ENCODE results near the gene SLC36A1. TPM values are rescaled to one million over a fixed set of nuclear protein-coding genes. Genes with fewer than 3 reads are reported as not detected.
"Not testable (repeated sequence)": the region's sequence is repeated elsewhere in the genome, so short reads cannot be mapped to it uniquely, and the experiment has no call there.

The SLC36A1 gene
- total RNA-seq (1 to 10 TPM; 5.9 to 6.0 TPM), total RNA-seq (6.6 to 13.6 reads per million in 2 donors)

DNA sequence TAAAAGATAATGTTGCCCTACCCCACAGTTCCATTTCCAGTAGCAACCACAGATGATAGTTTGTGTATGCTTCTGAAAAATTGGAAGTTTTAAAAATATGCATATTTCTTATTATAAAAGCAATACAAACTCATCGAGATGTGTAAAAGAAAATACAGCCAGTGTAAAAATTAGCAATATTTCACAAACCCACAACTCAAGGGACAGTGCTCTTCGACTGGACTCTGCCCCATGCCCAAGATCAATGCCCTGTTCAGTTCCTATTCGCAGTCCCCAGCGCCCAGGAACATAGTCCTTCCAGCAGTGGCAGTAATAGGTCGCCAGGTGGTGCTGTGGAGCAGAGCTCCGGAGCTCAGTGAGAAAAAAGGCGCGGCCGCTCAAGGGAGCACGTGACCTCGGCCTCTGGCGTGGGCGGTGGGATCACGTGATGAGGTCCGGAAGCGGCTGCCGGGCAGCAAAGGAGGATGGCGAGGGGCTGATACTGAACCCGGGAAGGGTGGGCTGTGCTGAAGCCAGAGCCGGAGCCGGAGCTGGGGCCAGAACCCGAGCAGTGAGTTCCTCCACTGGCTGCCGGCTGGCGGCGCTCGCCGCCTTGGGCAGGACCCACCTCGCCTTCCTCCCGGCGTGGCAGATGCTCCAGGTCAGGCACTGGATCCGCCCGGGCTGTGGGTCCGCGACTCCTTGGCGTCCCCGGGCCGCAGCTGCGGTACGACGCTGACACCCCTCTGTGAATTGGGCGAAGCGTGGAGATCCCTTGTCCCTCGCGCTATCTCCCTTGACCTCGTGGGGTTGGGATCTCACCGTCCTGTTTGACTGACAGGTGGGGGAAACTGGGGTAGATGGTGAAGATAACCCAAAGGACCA, at the start of gene SLC36A1:
TSS of gene SLC36A1 (plus strand) at position 430 of the 864 bp plus-strand sequence. CDS start 11,190 bp downstream, outside the sequence.
- Mint-ChIP-seq H3K27me3 (peaks cover 30% of the 10 kb centered on the region), H3K4me1 (peaks cover 23% of the 10 kb centered on the region), H3K36me3 (ENCODE audit: low read depth) (peaks cover 2% of the 10 kb centered on the region), H3K27ac (peak within 1 kb of the TSS; percentile 74), H3K4me3 (peak within 1 kb of the TSS; percentile 98)
- H3K9me3 ChIP-seq (ENCODE audit: control insufficient read depth, low read length, poor library complexity, severe bottlenecking), result no peaks in the 10 kb centered on the region
- DNase-seq, result peak; percentile 79 to 85 (median 81)
- ATAC-seq, result peak; percentile 98

DNA sequence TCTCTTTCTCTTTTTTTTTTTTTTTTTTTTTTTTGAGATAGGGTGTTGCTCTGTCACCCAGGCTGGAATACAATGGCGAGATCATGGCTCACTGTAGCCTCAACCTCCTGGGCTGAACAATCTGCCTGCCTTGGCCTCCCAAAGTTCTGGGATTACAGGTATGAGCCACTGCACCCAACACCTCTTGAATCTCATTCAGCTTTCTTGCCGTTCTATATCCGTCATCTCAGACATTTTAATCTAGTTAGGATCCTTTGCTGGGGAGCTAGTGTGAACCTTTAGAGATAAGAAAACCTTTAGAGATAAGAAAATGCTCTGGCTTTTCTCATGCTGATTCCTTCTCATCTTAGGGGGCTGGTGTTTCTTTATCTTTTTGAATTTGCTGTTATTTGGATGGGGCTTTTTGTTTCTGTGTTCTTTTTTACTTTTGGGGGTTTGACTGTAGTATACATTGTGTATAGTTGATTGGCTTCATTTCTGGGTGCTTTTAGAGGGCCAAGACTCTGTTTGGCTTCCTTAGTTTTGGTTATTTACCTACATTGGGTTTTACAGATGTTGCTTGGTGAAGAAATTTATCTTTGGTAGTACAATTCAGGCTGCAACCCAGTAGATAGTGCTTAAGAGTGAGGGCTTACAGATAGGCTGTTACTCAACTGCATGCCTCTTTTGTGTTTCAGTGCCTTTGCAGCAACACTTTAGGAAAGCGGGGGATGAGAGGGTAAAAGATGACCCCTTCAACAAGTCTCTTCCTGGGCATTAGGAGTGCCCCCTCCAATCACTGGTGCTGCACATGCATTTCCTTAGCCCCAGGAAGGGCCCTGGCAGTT, 41.9 kb upstream of the SLC36A1 start:
- Mint-ChIP-seq H3K27me3 (peaks cover 66% of the 10 kb centered on the region), H3K4me3 (no peak overlapping the region), H3K4me1 (no peaks in the 10 kb centered on the region), H3K36me3 (ENCODE audit: low read depth) (no peaks in the 10 kb centered on the region), H3K27ac (no peak overlapping the region)
- DNase-seq, result no peak
- no peak for ATAC-seq
- no peaks in the 10 kb centered on the region for H3K9me3 ChIP-seq (ENCODE audit: control insufficient read depth, low read length, poor library complexity, severe bottlenecking)

DNA sequence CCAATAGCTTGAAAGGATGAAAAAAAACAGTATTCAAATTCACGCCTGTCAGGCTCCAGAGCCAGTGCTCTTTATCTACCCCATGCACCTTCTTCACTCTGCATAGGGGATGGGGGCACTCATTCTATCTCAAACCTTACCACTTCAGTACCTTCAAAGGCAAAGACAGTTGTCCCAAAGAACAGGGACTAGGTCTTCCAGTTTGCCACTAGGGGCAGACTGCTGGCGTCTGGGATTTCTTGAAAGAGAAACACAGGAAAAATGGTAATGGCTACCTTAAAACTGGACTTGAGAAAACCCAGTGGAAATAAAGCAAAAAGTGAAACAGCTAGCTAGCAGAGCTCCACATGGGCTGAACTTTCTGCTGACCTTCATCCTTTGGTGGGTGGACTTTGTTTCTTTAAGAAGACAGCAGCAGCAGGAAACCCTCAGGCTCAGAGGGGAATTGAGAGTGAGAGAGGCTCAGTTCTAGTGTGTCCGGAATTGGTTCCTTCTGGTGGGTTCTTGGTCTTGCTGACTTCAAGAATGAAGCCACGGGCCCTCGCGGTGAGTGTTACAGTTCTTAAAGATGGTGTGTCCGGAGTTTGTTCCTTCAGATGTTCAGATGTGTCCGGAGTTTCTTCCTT, 41.0 kb upstream of the SLC36A1 start:
- DNase-seq, result no peak
- Mint-ChIP-seq H3K27me3 (peaks cover 66% of the 10 kb centered on the region), H3K27ac (no peak overlapping the region), H3K36me3 (ENCODE audit: low read depth) (no peaks in the 10 kb centered on the region), H3K4me3 (no peak overlapping the region), H3K4me1 (no peaks in the 10 kb centered on the region)
- H3K9me3 ChIP-seq (ENCODE audit: control insufficient read depth, low read length, poor library complexity, severe bottlenecking), result no peaks in the 10 kb centered on the region
- ATAC-seq, result no peak

DNA sequence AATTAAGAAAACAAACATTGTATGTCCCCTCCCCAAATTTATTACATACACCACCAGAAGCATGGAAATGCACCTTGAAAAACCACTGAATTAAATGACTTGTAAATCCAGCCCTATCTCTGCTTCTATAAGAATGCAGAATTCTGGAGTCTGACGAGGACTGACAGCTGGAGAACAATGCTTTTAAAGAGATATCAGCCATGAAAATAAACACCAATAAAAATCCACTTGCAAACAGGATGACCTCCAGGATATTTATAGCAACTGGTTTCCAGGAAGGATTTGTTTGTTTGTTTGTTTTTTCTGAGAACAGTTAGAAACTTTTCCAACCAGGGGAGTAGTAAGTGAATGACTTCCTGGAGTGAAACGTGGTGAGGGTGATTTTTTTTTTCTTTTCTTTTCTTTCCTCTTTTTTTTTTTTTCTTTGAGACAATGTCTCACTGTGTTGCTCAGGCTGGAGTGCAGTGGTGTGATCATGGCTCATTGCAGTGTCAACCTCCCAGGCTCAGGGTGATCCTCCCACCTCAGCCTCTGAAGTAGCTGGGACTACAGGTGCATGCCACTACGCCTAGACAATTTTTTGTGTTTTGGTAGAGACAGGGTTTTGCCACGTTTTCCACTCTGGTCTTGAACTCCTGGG, 38.7 kb upstream of the SLC36A1 start:
- H3K27me3 Mint-ChIP-seq, result peaks cover 72% of the 10 kb centered on the region
- no peak overlapping the region for H3K27ac Mint-ChIP-seq
- peaks cover 2% of the 10 kb centered on the region for H3K36me3 Mint-ChIP-seq (ENCODE audit: low read depth)
- H3K4me1 Mint-ChIP-seq, result no peaks in the 10 kb centered on the region
- no peak for DNase-seq
- no peak overlapping the region for H3K4me3 Mint-ChIP-seq
- H3K9me3 ChIP-seq (ENCODE audit: control insufficient read depth, low read length, poor library complexity, severe bottlenecking), result no peaks in the 10 kb centered on the region
- no peak for ATAC-seq

DNA sequence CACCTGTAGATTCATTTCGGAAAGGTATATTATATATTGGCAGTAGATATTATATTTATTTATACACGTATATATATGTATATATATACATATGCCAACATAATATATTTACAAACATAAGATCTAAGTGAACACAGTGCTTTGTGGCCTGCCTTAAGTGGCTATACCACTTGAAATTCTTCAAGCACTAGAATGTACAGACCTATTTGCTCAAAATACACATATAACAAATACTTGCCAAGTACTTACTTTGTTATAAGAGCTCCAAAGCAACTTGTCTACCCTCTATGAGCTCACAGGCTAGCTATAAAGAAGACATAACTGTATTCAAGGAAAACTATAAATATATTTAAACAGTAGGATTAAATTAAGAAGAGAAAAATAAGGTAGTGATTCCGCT, 33.6 kb upstream of the SLC36A1 start:
- Mint-ChIP-seq H3K4me3 (no peak overlapping the region), H3K27ac (no peak overlapping the region), H3K4me1 (no peaks in the 10 kb centered on the region), H3K27me3 (peaks cover 43% of the 10 kb centered on the region), H3K36me3 (ENCODE audit: low read depth) (peaks cover 4% of the 10 kb centered on the region)
- no peaks in the 10 kb centered on the region for H3K9me3 ChIP-seq (ENCODE audit: control insufficient read depth, low read length, poor library complexity, severe bottlenecking)
- ATAC-seq, result no peak
- no peak for DNase-seq

DNA sequence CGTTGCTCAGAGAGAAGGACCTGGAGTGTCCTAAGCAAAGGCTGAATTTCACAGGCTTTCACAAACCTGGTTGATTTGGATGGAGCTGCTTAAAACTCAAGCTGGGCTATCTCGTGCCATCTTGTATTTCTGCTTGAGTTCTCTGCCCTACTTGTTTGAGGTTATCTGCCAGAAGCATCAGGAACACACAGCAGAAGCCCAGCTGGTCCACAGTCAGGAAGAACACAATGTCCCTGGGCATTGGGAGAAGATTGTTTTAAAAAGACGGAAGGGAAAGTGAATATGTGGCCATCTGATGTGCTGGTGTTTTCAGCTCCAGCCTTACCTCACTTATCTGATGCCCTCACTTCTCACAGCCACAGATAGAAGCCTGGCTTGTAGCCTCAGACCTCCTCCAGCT, 32.9 kb upstream of the SLC36A1 start:
- no peak overlapping the region for H3K4me3 Mint-ChIP-seq
- no peak overlapping the region for H3K27ac Mint-ChIP-seq
- H3K4me1 Mint-ChIP-seq, result no peaks in the 10 kb centered on the region
- ATAC-seq (no peak), DNase-seq (no peak)
- H3K36me3 Mint-ChIP-seq (ENCODE audit: low read depth), result peaks cover 4% of the 10 kb centered on the region
- peaks cover 42% of the 10 kb centered on the region for H3K27me3 Mint-ChIP-seq
- H3K9me3 ChIP-seq (ENCODE audit: control insufficient read depth, low read length, poor library complexity, severe bottlenecking), result no peaks in the 10 kb centered on the region

DNA sequence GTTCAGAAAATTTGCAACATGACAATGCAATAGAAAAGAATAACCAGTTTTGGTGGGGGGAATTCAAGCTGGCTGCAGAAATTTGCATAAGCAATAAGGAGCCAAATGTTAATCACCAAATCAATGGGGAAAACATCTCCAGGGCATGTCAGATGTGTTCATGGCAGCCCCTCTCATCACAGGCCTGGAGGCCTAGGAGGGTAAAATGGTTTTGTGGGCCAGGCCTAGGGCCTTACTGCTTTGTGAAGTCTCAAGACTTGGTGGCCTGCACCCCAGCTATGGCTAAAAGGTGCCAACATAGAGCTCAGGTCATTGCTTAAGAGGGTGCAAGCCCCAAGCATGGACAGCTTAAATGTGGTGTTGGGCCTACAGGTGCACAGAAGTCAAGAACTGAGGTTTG, 29.7 kb upstream of the SLC36A1 start:
- Mint-ChIP-seq H3K36me3 (ENCODE audit: low read depth) (peaks cover 2% of the 10 kb centered on the region), H3K4me1 (no peaks in the 10 kb centered on the region), H3K27ac (no peak overlapping the region), H3K27me3 (peaks cover 29% of the 10 kb centered on the region), H3K4me3 (no peak overlapping the region)
- DNase-seq, result no peak
- H3K9me3 ChIP-seq (ENCODE audit: control insufficient read depth, low read length, poor library complexity, severe bottlenecking), result no peaks in the 10 kb centered on the region
- ATAC-seq, result no peak

DNA sequence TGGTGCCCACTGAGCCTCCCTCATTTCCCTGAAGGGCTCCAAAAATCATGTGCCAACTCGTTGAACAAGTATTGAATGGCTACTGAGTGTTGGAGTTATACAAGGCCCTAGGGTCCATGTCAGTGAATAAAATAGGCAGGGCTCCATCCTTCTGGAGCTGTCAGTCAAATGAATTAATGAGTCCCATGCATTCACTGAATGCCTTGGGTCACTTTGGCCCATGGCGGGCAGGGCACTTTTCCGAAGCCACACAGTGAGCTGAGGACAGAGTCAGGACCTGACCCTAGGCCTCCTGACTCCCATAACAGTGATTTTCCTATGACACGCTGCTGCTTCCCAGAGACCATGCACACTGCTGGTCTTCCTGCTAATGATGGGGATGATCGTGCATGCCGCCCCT, 27.3 kb upstream of the SLC36A1 start:
- no peaks in the 10 kb centered on the region for H3K9me3 ChIP-seq (ENCODE audit: control insufficient read depth, low read length, poor library complexity, severe bottlenecking)
- peaks cover 6% of the 10 kb centered on the region for H3K36me3 Mint-ChIP-seq (ENCODE audit: low read depth)
- ATAC-seq, result no peak

DNA sequence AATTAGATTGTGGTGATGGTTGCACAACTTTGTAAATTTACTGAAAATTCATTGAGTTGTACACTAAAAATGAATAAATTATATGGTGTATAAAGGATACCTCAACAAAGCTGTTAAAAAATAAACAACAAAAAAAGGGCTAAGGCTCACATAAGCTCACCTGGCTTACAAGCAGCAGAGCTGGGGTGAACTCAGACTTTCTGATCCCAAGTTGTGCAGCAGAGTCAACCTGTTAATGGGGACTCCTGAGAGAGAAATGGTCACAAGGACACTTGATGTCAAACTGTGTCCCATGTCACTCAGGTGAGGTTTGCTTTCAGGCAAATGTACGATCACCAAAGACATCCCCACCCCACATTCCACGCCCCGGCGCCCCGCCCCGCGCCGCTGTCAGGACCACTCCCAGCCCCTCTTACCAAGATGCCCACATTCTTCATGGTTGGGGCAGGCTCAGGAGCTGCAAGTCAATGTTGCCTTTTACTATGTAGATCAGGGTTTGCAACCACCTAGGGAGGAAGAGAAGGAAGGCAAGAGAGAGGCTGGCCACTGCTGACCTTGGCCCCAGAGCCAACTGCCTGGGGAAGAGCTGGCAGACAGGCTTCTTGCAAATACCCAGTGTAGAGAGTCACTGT, 22.4 kb upstream of the SLC36A1 start:
- DNase-seq (no peak), ATAC-seq (no peak)
- Mint-ChIP-seq H3K27me3 (peaks cover 50% of the 10 kb centered on the region), H3K4me1 (peaks cover 2% of the 10 kb centered on the region), H3K27ac (no peak overlapping the region), H3K4me3 (no peak overlapping the region), H3K36me3 (ENCODE audit: low read depth) (peaks cover 5% of the 10 kb centered on the region)
- H3K9me3 ChIP-seq (ENCODE audit: control insufficient read depth, low read length, poor library complexity, severe bottlenecking), result no peaks in the 10 kb centered on the region

More for the DNA sequence above, 27.3 kb upstream of the SLC36A1 start:
- DNase-seq, result no peak
- H3K27me3 Mint-ChIP-seq, result peaks cover 32% of the 10 kb centered on the region
- no peak overlapping the region for H3K27ac Mint-ChIP-seq
- H3K4me1 Mint-ChIP-seq, result no peaks in the 10 kb centered on the region
- no peak overlapping the region for H3K4me3 Mint-ChIP-seq

DNA sequence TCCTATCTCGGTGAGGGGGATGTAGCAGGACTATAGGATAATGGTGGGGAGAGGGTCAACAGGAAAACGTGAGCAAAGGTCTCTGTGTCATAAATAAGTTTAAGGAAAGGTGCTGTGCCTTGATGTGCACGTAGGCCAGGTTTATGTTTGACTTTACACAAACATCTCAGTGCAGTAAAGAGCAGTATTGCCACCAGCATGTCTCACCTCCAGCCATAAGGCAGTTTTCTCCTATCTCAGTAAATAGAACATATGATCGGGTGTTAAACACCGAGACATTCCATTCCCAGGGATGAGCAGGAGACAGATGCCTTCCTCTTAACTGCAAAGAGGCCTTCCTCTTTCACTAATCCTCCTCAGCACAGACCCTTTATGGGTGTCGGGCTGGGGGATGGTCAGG, 21.1 kb upstream of the SLC36A1 start:
- not testable (repeated sequence) for H3K36me3 Mint-ChIP-seq (ENCODE audit: low read depth); H3K9me3 ChIP-seq (ENCODE audit: control insufficient read depth, low read length, poor library complexity, severe bottlenecking); H3K4me1 Mint-ChIP-seq; ATAC-seq; H3K4me3 Mint-ChIP-seq; H3K27ac Mint-ChIP-seq; DNase-seq
- H3K27me3 Mint-ChIP-seq, result peaks cover 57% of the 10 kb centered on the region

DNA sequence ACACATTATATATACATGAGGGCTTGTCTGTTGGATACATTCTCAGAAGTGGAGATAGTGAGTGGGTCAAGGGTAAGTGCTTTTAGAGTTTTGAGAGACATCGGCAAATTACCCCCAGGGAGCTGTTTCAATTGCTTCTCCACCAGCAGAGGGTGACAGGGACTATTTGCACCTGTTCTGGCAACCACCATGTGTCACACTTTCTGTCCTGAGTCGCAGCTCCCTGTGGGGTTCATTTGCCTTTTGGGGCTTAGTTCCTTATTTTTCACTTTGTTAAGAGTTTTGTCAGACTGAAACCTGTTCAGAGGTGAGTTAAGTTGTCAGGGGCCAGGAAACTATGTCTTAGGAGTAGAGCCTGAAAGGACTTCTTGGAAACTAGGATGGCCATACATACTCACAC, 20.1 kb upstream of the SLC36A1 start:
- H3K4me1 Mint-ChIP-seq, result peaks cover 2% of the 10 kb centered on the region

DNA sequence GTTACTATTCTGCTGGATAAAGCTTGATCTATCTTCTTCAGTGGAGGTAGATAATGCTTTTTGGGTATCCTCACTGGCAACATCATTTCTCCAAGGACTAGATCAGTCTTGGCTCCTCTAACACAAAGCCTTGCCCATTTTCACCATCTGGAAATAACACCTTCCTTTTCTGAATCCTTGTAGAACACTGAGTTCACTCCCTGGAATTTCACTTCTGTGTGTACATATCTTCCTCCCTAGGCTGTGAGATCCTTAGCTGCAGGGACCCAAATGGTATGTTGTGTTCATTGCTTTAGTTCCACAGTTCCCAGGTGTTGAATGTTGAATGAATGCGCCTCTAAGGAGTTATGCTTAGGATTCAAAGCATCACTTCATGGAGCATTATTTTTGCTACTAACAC, 16.7 kb upstream of the SLC36A1 start:
- ATAC-seq (no peak), DNase-seq (no peak)
- H3K9me3 ChIP-seq (ENCODE audit: control insufficient read depth, low read length, poor library complexity, severe bottlenecking), result no peaks in the 10 kb centered on the region
- Mint-ChIP-seq H3K27me3 (peaks cover 33% of the 10 kb centered on the region), H3K36me3 (ENCODE audit: low read depth) (peaks cover 2% of the 10 kb centered on the region), H3K4me3 (no peak overlapping the region), H3K4me1 (peaks cover 2% of the 10 kb centered on the region), H3K27ac (no peak overlapping the region)

More for the DNA sequence above, 20.1 kb upstream of the SLC36A1 start:
- Mint-ChIP-seq H3K4me3 (no peak overlapping the region), H3K36me3 (ENCODE audit: low read depth) (peaks cover 5% of the 10 kb centered on the region), H3K27me3 (peaks cover 48% of the 10 kb centered on the region), H3K27ac (no peak overlapping the region)
- DNase-seq (no peak), ATAC-seq (peak; percentile 44)
- H3K9me3 ChIP-seq (ENCODE audit: control insufficient read depth, low read length, poor library complexity, severe bottlenecking), result no peaks in the 10 kb centered on the region
